Trophoblast cell (in vitro differentiated cells and primary cell): ENCODE measurements around the gene RXRG.
A peak's percentile ranks its signal among the peaks of the same experiment; 100 is the strongest.

ENCODE experiments used
- DNase-seq, 2 donors: peaks; one replicate each; pipeline ENCODE4 v3.0.0-alpha.2; 2016
- H2AFZ ChIP-seq: 2 replicates; pipeline ENCODE4 v1.6.1; 2013; ENCODE audit warnings: low read length, moderate library complexity, mild to moderate bottlenecking; ENCODE audit not compliant: insufficient read depth, poor library complexity
- H2AK5ac ChIP-seq: 2 replicates; pipeline ENCODE4 v1.6.1; 2013; ENCODE audit warnings: mild to moderate bottlenecking, low read length
- H2BK120ac ChIP-seq: 2 replicates; pipeline ENCODE4 v1.6.1; 2013; ENCODE audit warnings: low read length, mild to moderate bottlenecking, moderate library complexity; ENCODE audit not compliant: insufficient read depth, poor library complexity
- H2BK12ac ChIP-seq: 2 replicates; pipeline ENCODE4 v1.6.1; 2013; ENCODE audit warnings: mild to moderate bottlenecking, low read length, moderate library complexity
- H2BK5ac ChIP-seq: 2 replicates; pipeline ENCODE4 v1.6.1; 2013; ENCODE audit warnings: low read length, low read depth, moderate library complexity, mild to moderate bottlenecking; ENCODE audit not compliant: poor library complexity
- H3K14ac ChIP-seq: 2 replicates; pipeline ENCODE4 v1.6.1; 2013; ENCODE audit warnings: mild to moderate bottlenecking, low read length
- H3K18ac ChIP-seq: 2 replicates; pipeline ENCODE4 v1.6.1; 2013; ENCODE audit warnings: mild to moderate bottlenecking, low read length
- H3K23ac ChIP-seq: 2 replicates; pipeline ENCODE4 v1.6.1; 2013; ENCODE audit warnings: low read length
- H3K27ac ChIP-seq: 2 replicates; pipeline ENCODE4 v1.5.1; 2013; ENCODE audit warnings: low read depth, mild to moderate bottlenecking, inconsistent platforms, low read length, moderate library complexity
- H3K27me3 ChIP-seq: 2 replicates; pipeline ENCODE4 v1.6.1; 2013; ENCODE audit warnings: inconsistent platforms, mild to moderate bottlenecking, low read length, moderate library complexity; ENCODE audit not compliant: insufficient read depth
- H3K36me3 ChIP-seq, 2 experiments: 1 replicate in 1 of 2; 2 replicates in 1 of 2; pipeline ENCODE4 v1.6.1; 2013; ENCODE audit warnings: low read length in 2 of 2, mild to moderate bottlenecking in 2 of 2, moderate library complexity in 1 of 2; ENCODE audit not compliant: insufficient read depth in 2 of 2, control insufficient read depth in 1 of 2
- H3K4ac ChIP-seq: 2 replicates; pipeline ENCODE4 v1.6.1; 2013; ENCODE audit warnings: low read depth, mild to moderate bottlenecking, low read length, moderate library complexity
- H3K4me1 ChIP-seq, 2 experiments: 1 replicate in 1 of 2; 2 replicates in 1 of 2; pipeline ENCODE4 v1.6.1; 2013; ENCODE audit warnings: low read length in 2 of 2, mild to moderate bottlenecking in 2 of 2, moderate library complexity in 1 of 2; ENCODE audit not compliant: insufficient read depth in 2 of 2, control insufficient read depth in 1 of 2
- H3K4me2 ChIP-seq: 2 replicates; pipeline ENCODE4 v1.6.1; 2013; ENCODE audit warnings: inconsistent platforms, mild to moderate bottlenecking, low read length, moderate library complexity
- H3K4me3 ChIP-seq: 2 replicates; pipeline ENCODE4 v1.5.1; 2013; ENCODE audit warnings: mild to moderate bottlenecking, low read depth, low read length, inconsistent platforms
- H3K79me1 ChIP-seq: one replicate; pipeline ENCODE4 v1.6.1; 2013; ENCODE audit warnings: low read length
- H3K79me2 ChIP-seq: 2 replicates; pipeline ENCODE4 v1.6.1; 2013; ENCODE audit warnings: low read length, mild to moderate bottlenecking; ENCODE audit not compliant: control insufficient read depth, insufficient read depth, poor library complexity
- H3K9ac ChIP-seq: 2 replicates; pipeline ENCODE4 v1.6.1; 2013; ENCODE audit warnings: mild to moderate bottlenecking, low read length
- H3K9me3 ChIP-seq: 2 replicates; pipeline ENCODE4 v1.6.1; 2013; ENCODE audit warnings: low read depth, mild to moderate bottlenecking, control low read depth, inconsistent platforms, low read length; ENCODE audit not compliant: insufficient read depth
- H4K12ac ChIP-seq: 2 replicates; pipeline ENCODE4 v1.6.1; 2013; ENCODE audit warnings: low read depth, mild to moderate bottlenecking, low read length, moderate library complexity
- H4K8ac ChIP-seq: 2 replicates; pipeline ENCODE4 v1.6.1; 2013; ENCODE audit warnings: low read depth, mild to moderate bottlenecking, low read length, moderate library complexity
- H4K91ac ChIP-seq: one replicate; pipeline ENCODE4 v1.6.1; 2013; ENCODE audit warnings: low read depth, mild to moderate bottlenecking, low read length, moderate library complexity
- WGBS: extraction: QIAGEN DNeasy Blood & Tissue Kit; methylation state at CpG from one replicate; pipeline ENCODE4 v1.1.7; 2013; ENCODE audit warnings: missing lambda C conversion rate; ENCODE audit not compliant: insufficient read length, insufficient coverage; ENCODE audit errors: extremely low coverage; 5-methylcytosine and 5-hydroxymethylcytosine counted together

The RXRG gene

GRCh38 chr1:165376811-165377311 lies 68.1 kb downstream of the RXRG start:
- Histone ChIP-seq H3K36me3 (no peaks in the 10 kb centered on the region), H3K27ac (no peak overlapping the region), H2BK5ac (no peak overlapping the region), H3K23ac (no peak overlapping the region), H2AK5ac (no peak overlapping the region), H3K14ac (no peak overlapping the region), H2AFZ (peak overlapping the region; percentile 5), H3K79me1 (peaks cover 5% of the 10 kb centered on the region), H3K79me2 (peaks cover 3% of the 10 kb centered on the region), H3K4me3 (peak overlapping the region; percentile 2), H3K4me2 (peak overlapping the region; percentile 78), H3K4ac (no peak overlapping the region), H2BK12ac (no peak overlapping the region), H3K27me3 (no peaks in the 10 kb centered on the region), H4K12ac (no peak overlapping the region), H4K8ac (no peak overlapping the region), H3K4me1 (peaks cover 5 to 6% of the 10 kb centered on the region in 2 experiments), H3K18ac (no peak overlapping the region), H3K9ac (no peak overlapping the region), H4K91ac (no peak overlapping the region), H2BK120ac (no peak overlapping the region), H3K9me3 (no peaks in the 10 kb centered on the region)
- WGBS, result no CpG with 5 or more reads among the region's 12 CpGs
- DNase-seq, result no peak

- Histone ChIP-seq H3K9ac (peak overlapping the region; percentile 20), H3K9me3 (no peaks in the 10 kb centered on the region), H3K27me3 (no peaks in the 10 kb centered on the region), H3K4ac (no peak overlapping the region), H3K4me2 (peak overlapping the region; percentile 78), H4K8ac (peak overlapping the region; percentile 81), H3K36me3 (no peaks in the 10 kb centered on the region), H4K12ac (peak overlapping the region; percentile 59), H4K91ac (peak overlapping the region; percentile 64), H2AK5ac (no peak overlapping the region), H2BK12ac (peak overlapping the region; percentile 50), H3K79me2 (peaks cover 3% of the 10 kb centered on the region), H3K18ac (peak overlapping the region; percentile 23), H3K4me1 (peaks cover 5 to 6% of the 10 kb centered on the region in 2 experiments), H2BK5ac (no peak overlapping the region), H3K14ac (peak overlapping the region; percentile 68), H2BK120ac (peak overlapping the region; percentile 53), H2AFZ (peak overlapping the region; percentile 5), H3K27ac (no peak overlapping the region), H3K4me3 (peak overlapping the region; percentile 2), H3K79me1 (peaks cover 5% of the 10 kb centered on the region), H3K23ac (no peak overlapping the region)
- WGBS, result no CpG with 5 or more reads among the region's 46 CpGs
- no peak for DNase-seq
Observed at GRCh38 chr1:165376041-165376810, 68.7 kb downstream of the RXRG start.

GRCh38 chr1:165375623-165376022 lies 69.3 kb downstream of the RXRG start:
- H3K36me3 ChIP-seq, result no peaks in the 10 kb centered on the region
- no peaks in the 10 kb centered on the region for H3K9me3 ChIP-seq
- H3K27ac ChIP-seq, result no peak overlapping the region
- WGBS, result no CpG with 5 or more reads among the region's 7 CpGs
- H3K18ac ChIP-seq, result peak overlapping the region; percentile 23
- H3K4me2 ChIP-seq, result peak overlapping the region; percentile 78
- peaks cover 5% of the 10 kb centered on the region for H3K79me1 ChIP-seq
- no peaks in the 10 kb centered on the region for H3K27me3 ChIP-seq
- peak overlapping the region; percentile 64 for H4K91ac ChIP-seq
- no peak overlapping the region for H2BK5ac ChIP-seq
- no peak overlapping the region for H3K23ac ChIP-seq
- peaks cover 5 to 6% of the 10 kb centered on the region in 2 experiments for H3K4me1 ChIP-seq
- peak overlapping the region; percentile 50 for H2BK12ac ChIP-seq
- H3K79me2 ChIP-seq, result peaks cover 3% of the 10 kb centered on the region
- DNase-seq, result no peak
- peak overlapping the region; percentile 5 for H2AFZ ChIP-seq
- peak overlapping the region; percentile 81 for H4K8ac ChIP-seq
- H4K12ac ChIP-seq, result peak overlapping the region; percentile 59
- no peak overlapping the region for H3K4me3 ChIP-seq
- H3K4ac ChIP-seq, result no peak overlapping the region
- no peak overlapping the region for H3K9ac ChIP-seq
- H3K14ac ChIP-seq, result peak overlapping the region; percentile 68
- peak overlapping the region; percentile 53 for H2BK120ac ChIP-seq
- H2AK5ac ChIP-seq, result no peak overlapping the region

GRCh38 chr1:165371588-165372225 lies 73.2 kb downstream of the RXRG start:
- no peak overlapping the region for H2AFZ ChIP-seq
- no peak overlapping the region for H2BK120ac ChIP-seq
- H4K91ac ChIP-seq, result no peak overlapping the region
- H3K14ac ChIP-seq, result no peak overlapping the region
- no peak overlapping the region for H2AK5ac ChIP-seq
- no peak overlapping the region for H3K27ac ChIP-seq
- peaks cover 3% of the 10 kb centered on the region for H3K79me2 ChIP-seq
- peaks cover 5 to 6% of the 10 kb centered on the region in 2 experiments for H3K4me1 ChIP-seq
- no peak overlapping the region for H3K18ac ChIP-seq
- H3K36me3 ChIP-seq, result no peaks in the 10 kb centered on the region
- H2BK12ac ChIP-seq, result no peak overlapping the region
- H3K4me2 ChIP-seq, result no peak overlapping the region
- H3K4ac ChIP-seq, result no peak overlapping the region
- H3K79me1 ChIP-seq, result peaks cover 5% of the 10 kb centered on the region
- no peak for DNase-seq
- no peak overlapping the region for H3K4me3 ChIP-seq
- H3K9me3 ChIP-seq, result no peaks in the 10 kb centered on the region
- no peak overlapping the region for H4K8ac ChIP-seq
- no peak overlapping the region for H3K9ac ChIP-seq
- no peak overlapping the region for H2BK5ac ChIP-seq
- H3K27me3 ChIP-seq, result no peaks in the 10 kb centered on the region
- no peak overlapping the region for H3K23ac ChIP-seq
- no CpG with 5 or more reads among the region's 5 CpGs for WGBS
- H4K12ac ChIP-seq, result no peak overlapping the region
